Measurements from ENCODE around the gene SCYGR6.

DNA sequence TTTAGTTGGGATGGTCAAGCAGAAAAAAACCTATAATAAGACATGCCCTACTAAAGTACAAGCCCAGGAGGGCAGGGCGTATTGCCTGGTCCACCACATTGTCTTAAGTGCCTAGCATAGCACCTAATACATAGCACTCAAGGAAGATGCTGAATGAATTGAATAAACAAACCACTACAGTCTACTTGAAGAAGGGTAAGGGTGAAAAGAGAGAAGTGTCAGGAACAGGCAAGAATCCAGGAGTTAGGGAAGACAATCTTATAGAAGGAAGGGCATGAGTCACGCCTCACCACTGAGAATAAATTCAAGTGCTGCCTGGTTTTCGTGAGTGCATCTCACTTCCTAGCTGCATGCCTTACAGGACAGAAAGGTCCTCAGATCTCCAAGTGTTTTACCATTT is 20.6 kb downstream of the SCYGR6 start:
- TF ChIP-seq, protein P1, sequence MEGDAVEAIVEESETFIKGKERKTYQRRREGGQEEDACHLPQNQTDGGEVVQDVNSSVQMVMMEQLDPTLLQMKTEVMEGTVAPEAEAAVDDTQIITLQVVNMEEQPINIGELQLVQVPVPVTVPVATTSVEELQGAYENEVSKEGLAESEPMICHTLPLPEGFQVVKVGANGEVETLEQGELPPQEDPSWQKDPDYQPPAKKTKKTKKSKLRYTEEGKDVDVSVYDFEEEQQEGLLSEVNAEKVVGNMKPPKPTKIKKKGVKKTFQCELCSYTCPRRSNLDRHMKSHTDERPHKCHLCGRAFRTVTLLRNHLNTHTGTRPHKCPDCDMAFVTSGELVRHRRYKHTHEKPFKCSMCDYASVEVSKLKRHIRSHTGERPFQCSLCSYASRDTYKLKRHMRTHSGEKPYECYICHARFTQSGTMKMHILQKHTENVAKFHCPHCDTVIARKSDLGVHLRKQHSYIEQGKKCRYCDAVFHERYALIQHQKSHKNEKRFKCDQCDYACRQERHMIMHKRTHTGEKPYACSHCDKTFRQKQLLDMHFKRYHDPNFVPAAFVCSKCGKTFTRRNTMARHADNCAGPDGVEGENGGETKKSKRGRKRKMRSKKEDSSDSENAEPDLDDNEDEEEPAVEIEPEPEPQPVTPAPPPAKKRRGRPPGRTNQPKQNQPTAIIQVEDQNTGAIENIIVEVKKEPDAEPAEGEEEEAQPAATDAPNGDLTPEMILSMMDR (IDR thresholded peaks at IDR 0.05), result no peak
- no peak for TF ChIP-seq POLR2A (IDR thresholded peaks at IDR 0.05)
